Measurements from ENCODE around the gene ANKRD28.

DNA sequence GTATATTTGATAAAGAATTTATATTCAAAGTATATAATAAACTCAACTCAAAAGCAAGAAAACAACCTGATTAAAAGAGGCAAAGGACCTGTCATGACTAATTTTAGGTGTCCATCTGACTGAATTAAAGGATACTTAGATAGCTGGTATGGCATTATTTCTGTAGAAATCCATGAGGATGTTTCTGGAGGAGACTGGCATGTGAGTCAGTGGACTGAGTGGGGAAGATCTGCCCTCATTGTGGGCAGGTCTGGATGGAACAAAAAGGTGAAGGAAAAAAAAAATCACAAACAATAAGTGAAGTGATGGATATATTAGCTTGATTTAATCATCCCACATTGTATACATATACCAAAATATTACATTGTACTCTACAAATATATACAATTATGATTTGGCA is 16.6 kb downstream of the ANKRD28 start:
- TF ChIP-seq, protein P1, sequence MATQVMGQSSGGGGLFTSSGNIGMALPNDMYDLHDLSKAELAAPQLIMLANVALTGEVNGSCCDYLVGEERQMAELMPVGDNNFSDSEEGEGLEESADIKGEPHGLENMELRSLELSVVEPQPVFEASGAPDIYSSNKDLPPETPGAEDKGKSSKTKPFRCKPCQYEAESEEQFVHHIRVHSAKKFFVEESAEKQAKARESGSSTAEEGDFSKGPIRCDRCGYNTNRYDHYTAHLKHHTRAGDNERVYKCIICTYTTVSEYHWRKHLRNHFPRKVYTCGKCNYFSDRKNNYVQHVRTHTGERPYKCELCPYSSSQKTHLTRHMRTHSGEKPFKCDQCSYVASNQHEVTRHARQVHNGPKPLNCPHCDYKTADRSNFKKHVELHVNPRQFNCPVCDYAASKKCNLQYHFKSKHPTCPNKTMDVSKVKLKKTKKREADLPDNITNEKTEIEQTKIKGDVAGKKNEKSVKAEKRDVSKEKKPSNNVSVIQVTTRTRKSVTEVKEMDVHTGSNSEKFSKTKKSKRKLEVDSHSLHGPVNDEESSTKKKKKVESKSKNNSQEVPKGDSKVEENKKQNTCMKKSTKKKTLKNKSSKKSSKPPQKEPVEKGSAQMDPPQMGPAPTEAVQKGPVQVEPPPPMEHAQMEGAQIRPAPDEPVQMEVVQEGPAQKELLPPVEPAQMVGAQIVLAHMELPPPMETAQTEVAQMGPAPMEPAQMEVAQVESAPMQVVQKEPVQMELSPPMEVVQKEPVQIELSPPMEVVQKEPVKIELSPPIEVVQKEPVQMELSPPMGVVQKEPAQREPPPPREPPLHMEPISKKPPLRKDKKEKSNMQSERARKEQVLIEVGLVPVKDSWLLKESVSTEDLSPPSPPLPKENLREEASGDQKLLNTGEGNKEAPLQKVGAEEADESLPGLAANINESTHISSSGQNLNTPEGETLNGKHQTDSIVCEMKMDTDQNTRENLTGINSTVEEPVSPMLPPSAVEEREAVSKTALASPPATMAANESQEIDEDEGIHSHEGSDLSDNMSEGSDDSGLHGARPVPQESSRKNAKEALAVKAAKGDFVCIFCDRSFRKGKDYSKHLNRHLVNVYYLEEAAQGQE (IDR thresholded peaks at IDR 0.05; ENCODE audit: insufficient read depth in 1 of 2, low read depth in 2 of 2, low read length in 2 of 2), result no peak
- TF ChIP-seq POLR2AphosphoS5 (IDR thresholded peaks at IDR 0.05; ENCODE audit: low read depth, low read length) (no peak), SIN3A (IDR thresholded peaks at IDR 0.05; ENCODE audit: borderline replicate concordance, insufficient read depth, low read length) (no peak), TAF1 (IDR thresholded peaks at IDR 0.05; ENCODE audit: borderline replicate concordance, insufficient read depth, low read length) (no peak), FOXP2 (optimal IDR thresholded peaks at IDR 0.05; ENCODE audit: borderline replicate concordance, extremely low read depth, extremely low read length, insufficient read depth) (no peak)
